Measurements from ENCODE around the gene MKRN1.
A peak's percentile ranks its signal among the peaks of the same experiment; 100 is the strongest.
"Not testable (repeated sequence)": the region's sequence is repeated elsewhere in the genome, so short reads cannot be mapped to it uniquely, and the experiment has no call there.

MKRN1 gene

DNA sequence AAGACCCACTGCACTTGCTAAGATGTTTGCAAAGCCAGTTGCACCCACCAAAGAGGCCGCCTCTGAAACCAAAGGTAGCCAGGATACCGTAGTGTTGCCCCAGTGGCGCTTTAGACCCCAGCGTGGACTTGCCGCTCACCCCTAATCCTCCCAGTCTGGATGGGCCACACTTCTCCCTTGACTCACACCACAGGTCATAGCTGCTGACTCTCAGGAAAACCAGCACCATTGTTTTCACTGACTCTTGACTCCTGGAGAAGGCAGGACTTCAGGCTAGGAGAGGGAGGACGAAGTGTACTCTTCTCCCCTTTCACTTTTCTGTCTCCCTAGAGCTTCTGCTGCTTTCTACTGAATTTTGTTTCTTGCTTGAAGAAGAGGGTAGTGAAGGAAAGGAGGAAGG lies 53.2 kb downstream of the MKRN1 start:
- DNase-seq, result no peak

DNA sequence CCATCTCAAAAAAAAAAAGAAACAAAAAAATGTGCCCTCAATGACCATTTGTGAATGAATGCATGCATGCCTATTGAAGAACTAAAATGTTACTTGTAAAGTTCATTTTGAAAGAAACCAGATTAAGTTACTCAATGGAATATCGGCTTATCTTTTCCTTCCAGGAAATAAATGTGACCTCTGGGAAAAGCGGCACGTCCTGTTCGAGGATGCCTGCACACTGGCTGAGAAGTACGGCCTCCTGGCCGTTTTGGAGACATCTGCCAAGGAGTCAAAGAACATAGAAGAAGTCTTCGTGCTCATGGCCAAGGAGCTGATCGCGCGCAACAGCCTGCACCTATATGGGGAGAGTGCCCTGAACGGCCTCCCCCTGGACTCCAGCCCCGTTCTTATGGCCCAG lies 53.6 kb downstream of the MKRN1 start:
- DNase-seq, result no peak

DNA sequence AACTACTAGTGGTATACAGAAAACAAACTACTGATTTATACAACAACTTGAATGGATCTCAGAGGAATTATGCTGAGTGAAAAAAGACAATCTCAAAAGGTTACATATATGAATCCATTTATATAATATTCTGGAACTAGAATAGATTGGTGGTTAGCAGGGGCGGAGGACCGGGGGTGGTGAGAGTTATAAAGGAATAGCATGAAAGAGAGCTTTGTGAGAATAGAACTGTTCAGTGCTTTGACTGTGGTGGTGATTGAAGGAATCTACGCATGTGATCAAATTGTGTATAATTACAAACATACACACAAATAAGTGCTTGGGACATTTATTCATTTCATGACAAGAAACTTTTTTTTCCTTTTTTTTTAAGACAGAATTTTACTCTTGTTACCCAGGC lies 55.8 kb downstream of the MKRN1 start:
- DNase-seq, result no peak

DNA sequence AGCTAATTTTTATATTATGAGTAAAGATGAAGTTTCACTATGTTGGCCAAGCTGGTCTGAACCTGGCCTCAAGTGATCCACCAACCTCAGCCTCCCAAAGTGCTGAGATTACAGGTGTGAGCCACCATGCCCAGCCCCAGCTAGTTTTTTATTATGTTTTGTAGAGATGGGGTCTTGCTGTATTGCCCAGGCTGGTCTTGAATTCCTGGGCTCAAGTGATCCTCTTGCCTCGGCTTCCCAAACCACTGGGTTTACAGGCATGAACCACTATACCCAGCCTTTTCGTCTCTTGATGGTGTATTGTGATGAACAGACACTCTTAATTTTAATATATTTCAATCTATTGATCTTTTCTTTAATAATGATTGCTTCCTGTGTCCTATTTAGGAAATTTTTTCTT lies 57.8 kb downstream of the MKRN1 start:
- no peak for DNase-seq

DNA sequence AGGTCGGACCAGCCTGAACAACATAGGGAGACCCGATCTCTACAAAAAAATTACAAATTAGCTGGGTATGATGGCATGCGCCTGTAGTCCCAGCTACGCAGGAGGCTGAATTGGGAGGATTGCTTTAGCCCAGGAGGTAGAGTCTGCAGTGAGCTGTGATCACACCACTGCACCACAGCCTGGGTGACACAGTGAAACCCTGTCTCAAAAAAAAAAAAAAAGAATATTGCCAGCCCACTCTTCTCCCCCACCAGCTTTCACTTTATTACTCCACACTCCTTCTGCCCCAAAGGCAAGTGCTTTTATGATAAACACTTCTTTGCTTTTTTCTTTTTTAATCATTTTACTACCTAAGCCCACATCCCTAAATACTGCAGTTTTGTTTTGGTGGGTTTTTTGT lies 60.7 kb downstream of the MKRN1 start:
- DNase-seq, result no peak

DNA sequence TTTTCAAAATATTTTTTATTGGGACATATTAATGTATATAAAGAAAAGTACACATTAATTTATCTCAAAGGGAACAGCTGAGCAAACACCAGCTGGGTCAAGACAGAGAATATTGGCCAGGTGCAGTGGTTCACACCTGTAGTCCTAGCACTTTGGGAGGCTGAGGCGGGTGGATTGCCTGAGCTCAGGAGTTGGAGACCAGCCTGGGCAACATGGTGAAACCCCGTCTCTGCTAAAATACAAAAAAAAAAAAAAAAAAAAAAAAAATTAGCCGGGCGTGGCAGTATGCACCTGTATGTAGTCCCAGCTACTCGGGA lies 61.2 kb downstream of the MKRN1 start:
- DNase-seq, result not testable (repeated sequence)

DNA sequence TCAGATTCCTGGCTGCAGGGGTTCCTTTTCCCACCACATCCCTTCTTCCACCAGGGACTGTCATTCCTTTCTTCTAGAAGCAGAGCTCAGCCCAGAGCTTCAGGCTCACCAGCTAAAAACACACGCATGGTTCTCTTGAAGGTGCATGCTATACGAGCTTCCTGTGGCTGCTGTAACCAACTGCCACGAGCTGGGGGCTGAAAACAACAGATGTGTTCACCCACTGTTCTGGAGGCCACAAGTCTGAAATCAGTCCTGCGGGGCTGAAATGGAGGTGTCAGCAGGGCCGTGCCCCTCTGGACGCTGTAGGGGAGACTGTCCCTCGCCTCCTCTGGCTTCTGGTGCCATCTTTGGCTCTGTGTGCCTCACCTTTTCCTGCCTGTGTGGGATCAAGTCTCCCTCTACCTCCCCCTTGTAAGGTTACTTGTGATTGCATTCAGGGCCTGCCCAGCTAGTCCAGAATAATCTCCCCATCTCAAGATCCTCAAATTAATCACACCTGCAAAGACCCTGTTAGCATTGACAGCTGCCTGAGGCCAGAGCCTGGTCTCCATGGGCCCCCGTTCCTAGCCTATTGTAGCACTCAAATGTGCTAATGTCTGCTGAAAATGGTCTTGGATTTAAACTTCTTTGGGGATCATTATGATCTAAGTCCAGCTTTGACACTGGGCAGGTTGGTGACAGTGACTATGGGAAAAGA lies 61.7 kb downstream of the MKRN1 start:
- no peak for DNase-seq

DNA sequence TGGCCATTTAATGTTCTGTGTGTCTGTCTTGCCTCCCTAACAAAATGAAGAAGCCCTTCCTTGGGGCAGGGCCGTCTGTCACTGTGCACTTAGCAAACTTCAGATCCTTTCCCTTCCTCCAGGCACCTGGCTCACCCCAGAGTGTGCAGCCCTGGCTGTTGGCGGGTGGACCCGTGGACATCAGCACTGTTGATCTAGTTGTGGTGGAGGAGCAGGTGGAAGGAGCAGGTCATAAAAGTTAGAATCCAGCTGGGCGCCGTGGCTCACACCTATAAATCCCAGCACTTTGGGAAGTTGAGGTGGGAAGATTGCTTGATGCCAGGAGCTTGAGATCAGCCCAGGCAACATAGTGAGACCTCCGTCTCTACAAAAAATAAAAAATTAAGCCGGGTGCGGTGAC lies 62.7 kb downstream of the MKRN1 start:
- DNase-seq, result no peak

DNA sequence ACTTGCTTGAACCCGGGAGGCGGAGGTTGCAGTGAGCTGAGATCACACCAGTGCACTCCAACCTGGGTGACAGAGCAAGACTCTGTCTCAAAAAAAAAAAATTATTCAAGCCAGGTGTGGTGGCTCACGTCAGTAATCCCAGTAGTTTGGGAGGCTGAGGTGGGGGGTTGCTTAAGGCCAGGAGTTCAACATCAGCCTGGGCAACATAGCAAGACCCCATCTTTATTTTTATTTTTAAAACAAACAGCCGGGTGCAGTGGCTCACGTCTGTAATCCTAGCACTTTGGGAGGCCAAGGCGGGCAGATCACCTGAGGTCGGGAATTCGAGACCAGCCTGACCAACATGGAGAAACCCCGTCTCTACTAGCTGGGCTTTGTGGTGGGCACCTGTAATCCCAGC lies 63.5 kb downstream of the MKRN1 start:
- not testable (repeated sequence) for DNase-seq

DNA sequence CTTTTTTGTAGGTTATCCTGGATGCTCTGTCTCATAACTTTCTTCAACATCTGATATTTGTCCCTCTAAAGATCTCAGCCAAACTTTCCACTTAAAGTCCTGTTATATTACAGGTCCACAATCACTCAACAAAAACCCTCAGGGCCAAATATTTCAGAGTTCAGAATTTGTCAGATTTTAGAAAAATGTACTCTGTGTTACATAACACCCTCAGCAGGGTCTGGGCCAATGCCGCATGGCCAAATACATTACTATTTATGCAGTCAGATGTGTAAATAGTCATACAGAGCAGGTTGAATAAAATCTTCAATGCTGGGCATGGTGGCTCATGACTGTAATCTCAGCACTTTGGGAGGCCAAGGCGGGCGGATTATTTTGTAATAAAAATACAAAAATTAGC lies 63.9 kb downstream of the MKRN1 start:
- no peak for DNase-seq

DNA sequence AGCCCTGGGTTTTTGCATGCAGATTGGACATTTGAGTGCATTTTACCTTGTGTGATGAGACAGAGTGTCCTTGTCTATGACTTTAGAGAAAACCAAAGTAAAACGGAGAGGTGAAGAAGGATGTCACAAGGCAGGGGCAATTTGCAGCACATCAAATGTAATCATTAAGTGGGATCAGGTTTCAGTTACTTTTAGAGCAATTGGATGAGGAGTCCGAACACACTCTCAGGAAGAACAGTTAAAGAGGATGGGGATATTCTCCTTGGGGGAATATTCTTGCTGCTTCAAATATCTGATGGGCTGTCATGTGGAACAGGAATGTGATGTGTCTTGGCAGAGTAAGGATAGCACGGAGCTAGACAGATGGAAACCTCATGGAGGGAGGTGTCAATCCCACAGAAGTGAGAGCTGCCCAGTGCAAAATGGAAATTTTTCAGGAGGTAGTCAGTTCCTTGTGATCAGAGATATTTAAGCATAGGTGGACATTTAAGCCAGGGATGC lies 74.7 kb downstream of the MKRN1 start:
- no peak for DNase-seq

DNA sequence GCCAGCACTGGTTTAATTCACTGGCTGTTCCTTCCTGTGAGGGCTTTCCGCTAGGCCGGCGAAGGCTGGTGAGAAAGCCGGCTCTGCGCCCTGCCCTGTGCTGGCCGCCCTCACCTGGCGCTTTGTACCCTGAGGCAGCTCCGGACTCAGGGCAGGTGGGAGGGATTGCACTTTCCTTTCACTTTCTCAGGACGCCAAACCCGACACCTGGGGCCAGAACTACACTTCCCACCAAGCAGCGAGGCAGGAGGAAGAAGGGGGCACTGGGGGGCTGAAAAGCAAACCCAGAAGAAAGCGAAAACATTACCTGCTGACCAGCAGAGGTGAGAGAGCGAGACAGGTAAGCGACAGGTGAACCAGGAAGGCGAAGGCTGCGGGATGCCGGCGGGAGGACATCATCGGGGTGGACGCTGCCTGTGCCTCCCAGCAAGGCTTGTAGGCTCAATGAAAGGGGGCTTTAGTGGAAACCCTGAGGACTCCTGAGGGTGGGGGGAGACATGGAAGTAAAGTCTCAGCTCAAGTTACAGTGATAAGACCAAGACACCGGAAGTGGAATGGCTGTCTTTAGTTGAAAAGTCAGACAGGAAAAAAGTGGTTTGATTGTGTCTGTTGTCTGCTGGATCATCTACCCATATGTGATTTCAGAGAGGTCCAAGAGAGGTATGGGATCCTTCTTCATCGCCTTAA lies 75.3 kb downstream of the MKRN1 start, which contains the start of gene RAB19:
RAB19 (plus strand) TSS at position 181 of the 687 bp plus-strand sequence. CDS start 3,589 bp downstream, outside the sequence.
- DNase-seq, result peak; percentile 39 to 71
